Breast epithelium (tissue), 4 donors: ENCODE measurements around the gene SYT1. TPM values are rescaled to one million over a fixed set of nuclear protein-coding genes. Genes with fewer than 3 reads are reported as not detected.

Source experiments
- DNase-seq, 2 donors: peaks; one replicate each; pipeline ENCODE4 v3.0.0-alpha.2; 2019; ENCODE audit warnings: low spot score in 2 of 2
- H3K27ac ChIP-seq, 2 donors: fragments of 200-600 bp; sonication (generic) in 1 of 2; one replicate each; pipeline ENCODE4 v1.5.1; 2016 to 2019; ENCODE audit warnings: mild to moderate bottlenecking in 1 of 2
- H3K27me3 ChIP-seq, 2 donors: fragments of 200-600 bp; sonication (generic) in 1 of 2; one replicate each; pipeline versions ENCODE4 v1.5.1 to v1.6.0; 2017 to 2019; ENCODE audit warnings: control low read depth in 1 of 2, mild to moderate bottlenecking in 1 of 2
- H3K36me3 ChIP-seq: fragments of 200-600 bp; one replicate; pipeline ENCODE4 v1.5.1; 2019
- H3K4me1 ChIP-seq, 2 donors: fragments of 200-600 bp; sonication (generic); one replicate each; pipeline ENCODE4 v1.5.1; 2016 to 2019; ENCODE audit warnings: control low read depth in 1 of 2
- H3K4me3 ChIP-seq, 3 donors: fragments of 200-600 bp; sonication (generic); 1 replicate in 2 of 3; 2 replicates in 1 of 3; pipeline ENCODE4 v1.5.1; 2016 to 2019; ENCODE audit warnings: mild to moderate bottlenecking in 3 of 3, moderate library complexity in 2 of 3
- H3K9me3 ChIP-seq, 2 donors: fragments of 200-600 bp; sonication (generic) in 1 of 2; one replicate each; pipeline ENCODE4 v1.5.1; 2016 to 2019; ENCODE audit warnings: control low read depth in 1 of 2
- POLR2A ChIP-seq: fragments of 450-650 bp; IDR thresholded peaks from one replicate; pipeline ENCODE4 v1.6.1; 2016; ENCODE audit warnings: antibody characterized with exemption, mild to moderate bottlenecking, moderate library complexity
- POLR2AphosphoS5 ChIP-seq, 3 donors: sonication (generic); formaldehyde crosslinking; IDR thresholded peaks; one replicate each; pipeline ENCODE4 v1.6.1; 2017; ENCODE audit warnings: antibody characterized with exemption in 3 of 3
- intact Hi-C: fragments of 100-400 bp; cut with DNase I; formaldehyde crosslinking; loops from one replicate; pipeline ENCODE4 v1.15.1; 2023; ENCODE audit warnings: low total_unique reads
- total RNA-seq, 3 donors: library from RNA; depleted of rRNA; stranded (reverse); fragments of >200 nt; gene quantifications; one replicate each; pipeline ENCODE4 v1.1.0, GENCODE V29; 2016
- TF ChIP-seq, protein P1 (sequence below), 3 donors: fragments of 450-650 bp; IDR thresholded peaks; one replicate each; pipeline ENCODE4 v1.5.1; 2016 to 2017; ENCODE audit warnings: antibody characterized with exemption in 3 of 3, mild to moderate bottlenecking in 3 of 3, moderate library complexity in 3 of 3

The SYT1 gene
- total RNA-seq, 3 donors from 2014 or later: 1.1 to 2.3 (median 1.6) TPM

DNA sequence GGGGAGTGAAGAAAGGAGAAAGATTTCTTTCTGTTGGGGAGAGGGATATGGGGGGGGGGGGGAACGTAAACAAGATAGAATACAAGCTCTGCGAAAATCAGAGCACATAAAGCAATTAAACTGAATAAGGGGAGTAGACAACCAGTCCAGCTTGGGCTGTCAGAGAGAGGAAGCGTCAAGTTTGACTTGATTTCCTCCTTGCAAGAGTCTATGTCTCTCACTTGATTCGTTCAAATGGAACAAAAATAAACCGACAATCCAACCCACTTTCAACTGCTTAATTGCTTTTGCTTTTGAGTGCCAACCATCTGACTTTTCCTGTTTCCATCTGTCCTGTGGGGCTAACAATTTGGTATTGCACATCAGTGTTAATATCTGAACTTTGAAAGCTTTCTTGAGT is 942 bp downstream of the SYT1 start:
- Histone ChIP-seq H3K36me3 (no peaks in the 10 kb centered on the region), H3K4me3 (peak overlapping the region in 2 of 3 donors; percentile 61 to 74), H3K27me3 (no peaks in the 10 kb centered on the region), H3K9me3 (no peaks in the 10 kb centered on the region), H3K27ac (no peak overlapping the region), H3K4me1 (no peaks in the 10 kb centered on the region)
- DNase-seq: no peak
- no peak for TF ChIP-seq POLR2AphosphoS5 (IDR thresholded peaks at IDR 0.05)
- TF ChIP-seq POLR2A: no peak
- TF ChIP-seq, protein P1, sequence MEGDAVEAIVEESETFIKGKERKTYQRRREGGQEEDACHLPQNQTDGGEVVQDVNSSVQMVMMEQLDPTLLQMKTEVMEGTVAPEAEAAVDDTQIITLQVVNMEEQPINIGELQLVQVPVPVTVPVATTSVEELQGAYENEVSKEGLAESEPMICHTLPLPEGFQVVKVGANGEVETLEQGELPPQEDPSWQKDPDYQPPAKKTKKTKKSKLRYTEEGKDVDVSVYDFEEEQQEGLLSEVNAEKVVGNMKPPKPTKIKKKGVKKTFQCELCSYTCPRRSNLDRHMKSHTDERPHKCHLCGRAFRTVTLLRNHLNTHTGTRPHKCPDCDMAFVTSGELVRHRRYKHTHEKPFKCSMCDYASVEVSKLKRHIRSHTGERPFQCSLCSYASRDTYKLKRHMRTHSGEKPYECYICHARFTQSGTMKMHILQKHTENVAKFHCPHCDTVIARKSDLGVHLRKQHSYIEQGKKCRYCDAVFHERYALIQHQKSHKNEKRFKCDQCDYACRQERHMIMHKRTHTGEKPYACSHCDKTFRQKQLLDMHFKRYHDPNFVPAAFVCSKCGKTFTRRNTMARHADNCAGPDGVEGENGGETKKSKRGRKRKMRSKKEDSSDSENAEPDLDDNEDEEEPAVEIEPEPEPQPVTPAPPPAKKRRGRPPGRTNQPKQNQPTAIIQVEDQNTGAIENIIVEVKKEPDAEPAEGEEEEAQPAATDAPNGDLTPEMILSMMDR (IDR thresholded peaks at IDR 0.05): no peak
- intact Hi-C loops: no loop called here

DNA sequence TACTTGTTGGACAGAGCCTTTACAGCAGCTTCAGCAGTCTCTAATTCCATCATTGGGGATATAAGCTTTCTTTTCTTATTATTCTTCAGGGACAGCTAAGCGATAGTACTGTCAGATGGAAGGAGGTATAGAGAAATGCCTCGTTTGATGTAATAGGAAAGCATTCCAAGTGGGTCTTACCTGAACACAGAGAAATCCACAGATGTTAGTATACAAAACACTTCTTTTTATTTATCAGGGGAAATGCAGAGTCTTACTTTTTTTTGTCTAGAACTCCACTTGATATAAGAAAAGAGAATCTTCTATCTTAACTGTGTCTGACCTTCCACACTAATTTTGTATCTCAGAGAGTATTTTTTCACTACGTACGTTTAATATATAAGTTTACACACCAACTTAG is 1.9 kb downstream of the SYT1 start:
- Histone ChIP-seq H3K27ac (no peak overlapping the region), H3K36me3 (no peaks in the 10 kb centered on the region), H3K4me1 (no peaks in the 10 kb centered on the region), H3K9me3 (no peaks in the 10 kb centered on the region), H3K27me3 (no peaks in the 10 kb centered on the region), H3K4me3 (no peak overlapping the region)
- TF ChIP-seq POLR2AphosphoS5 (IDR thresholded peaks at IDR 0.05) (no peak), POLR2A (no peak)
- TF ChIP-seq, protein P1 (IDR thresholded peaks at IDR 0.05): no peak
- DNase-seq: no peak
- intact Hi-C loops: no loop called here

DNA sequence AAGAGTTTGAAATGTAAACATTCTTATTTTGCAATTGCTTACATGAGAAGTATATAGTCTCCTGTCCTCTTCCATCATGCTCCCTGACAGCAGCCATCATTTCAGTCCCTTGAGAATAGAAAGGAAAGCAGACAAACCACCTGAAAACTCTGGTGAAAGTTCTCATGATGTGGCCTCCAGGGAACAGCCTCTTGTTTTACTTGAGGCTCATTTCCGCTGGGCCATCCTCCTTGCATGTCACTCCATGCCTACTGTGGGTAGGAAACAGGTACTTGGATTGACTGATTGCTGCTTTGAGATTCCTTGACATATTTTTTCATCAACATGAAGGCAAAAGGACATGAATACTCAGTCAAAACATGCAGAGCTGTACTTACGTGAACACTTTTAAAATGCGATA is 6.0 kb downstream of the SYT1 start:
- H3K27me3 ChIP-seq: no peaks in the 10 kb centered on the region
- no peaks in the 10 kb centered on the region for H3K9me3 ChIP-seq
- H3K4me1 ChIP-seq: no peaks in the 10 kb centered on the region
- intact Hi-C loops: no loop called here
- DNase-seq: no peak
- H3K4me3 ChIP-seq: no peak overlapping the region
- TF ChIP-seq, protein P1 (IDR thresholded peaks at IDR 0.05): no peak
- TF ChIP-seq POLR2AphosphoS5 (IDR thresholded peaks at IDR 0.05) (no peak), POLR2A (no peak)
- H3K36me3 ChIP-seq: peaks cover 4% of the 10 kb centered on the region
- H3K27ac ChIP-seq: no peak overlapping the region

DNA sequence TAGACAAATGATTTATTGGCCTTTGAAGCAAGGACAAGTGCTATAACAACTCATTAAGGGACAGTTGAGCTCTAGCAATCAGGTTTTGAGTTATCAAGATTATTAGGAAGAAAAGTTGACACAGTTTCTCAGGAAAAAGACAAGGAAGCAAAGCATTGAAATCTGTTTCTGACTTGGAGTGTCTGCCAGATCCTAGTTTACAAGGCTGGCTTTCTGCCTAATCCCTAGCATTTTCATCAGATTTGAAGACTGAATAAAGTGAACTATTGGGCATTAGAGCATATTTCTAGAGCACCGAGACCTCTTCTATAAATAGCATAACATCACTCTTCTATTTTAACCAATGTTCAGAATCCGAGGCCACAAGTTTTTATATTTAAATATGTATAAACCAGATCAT is 7.0 kb downstream of the SYT1 start:
- H3K4me3 ChIP-seq: no peak overlapping the region
- intact Hi-C loops: no loop called here
- H3K36me3 ChIP-seq: peaks cover 4% of the 10 kb centered on the region
- no peaks in the 10 kb centered on the region for H3K9me3 ChIP-seq
- H3K27ac ChIP-seq: no peak overlapping the region
- no peak for DNase-seq
- TF ChIP-seq POLR2AphosphoS5 (IDR thresholded peaks at IDR 0.05): no peak
- H3K4me1 ChIP-seq: no peaks in the 10 kb centered on the region
- H3K27me3 ChIP-seq: no peaks in the 10 kb centered on the region

DNA sequence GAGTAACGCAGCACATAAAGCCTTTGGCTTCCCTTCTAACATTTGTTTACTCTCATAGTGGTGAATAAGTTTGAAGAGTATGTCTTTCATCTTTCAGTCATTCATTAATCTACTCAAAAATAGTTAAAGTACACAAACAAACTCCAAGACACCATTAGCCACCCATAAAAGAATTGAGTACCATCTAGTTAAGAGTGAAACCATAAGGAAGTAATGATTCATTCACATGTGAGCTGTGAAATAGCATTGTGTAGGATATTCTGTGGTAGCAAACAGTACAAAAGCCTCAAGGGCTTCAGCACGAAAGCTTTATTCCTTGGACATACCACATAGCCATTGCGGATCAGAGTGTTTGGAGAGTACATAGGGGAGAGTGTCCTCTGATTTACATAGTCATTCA is 13.9 kb downstream of the SYT1 start:
- no peaks in the 10 kb centered on the region for H3K4me1 ChIP-seq
- TF ChIP-seq POLR2A (no peak), POLR2AphosphoS5 (IDR thresholded peaks at IDR 0.05) (no peak)
- TF ChIP-seq, protein P1 (IDR thresholded peaks at IDR 0.05): no peak

DNA sequence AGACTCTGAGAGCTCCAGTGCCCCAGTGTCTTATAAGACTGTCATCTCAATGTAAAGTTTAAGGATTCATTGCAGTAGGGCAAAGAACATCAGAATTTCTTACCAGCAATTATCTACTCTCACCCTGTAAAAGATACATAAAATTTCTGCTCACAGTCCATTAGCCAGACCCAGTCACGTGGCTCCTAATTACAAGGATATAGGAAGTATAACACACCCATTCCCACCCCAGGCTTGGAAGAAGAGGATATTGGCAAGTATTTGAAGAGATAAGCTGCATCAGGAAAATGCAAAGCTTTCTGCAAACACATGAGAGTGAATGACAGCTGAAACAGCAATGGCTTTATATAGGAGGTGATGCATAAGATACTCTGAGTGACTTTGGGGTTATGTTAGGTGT is 14.3 kb downstream of the SYT1 start:
- Histone ChIP-seq H3K27ac (no peak overlapping the region), H3K4me3 (no peak overlapping the region), H3K4me1 (no peaks in the 10 kb centered on the region), H3K9me3 (no peaks in the 10 kb centered on the region), H3K36me3 (no peaks in the 10 kb centered on the region), H3K27me3 (no peaks in the 10 kb centered on the region)
- intact Hi-C loops: no loop called here
- DNase-seq: no peak
- TF ChIP-seq POLR2A (no peak), POLR2AphosphoS5 (IDR thresholded peaks at IDR 0.05) (no peak)
- TF ChIP-seq, protein P1 (IDR thresholded peaks at IDR 0.05): no peak

More for the DNA sequence above, 13.9 kb downstream of the SYT1 start:
- H3K27ac ChIP-seq: no peak overlapping the region
- DNase-seq: no peak
- no peaks in the 10 kb centered on the region for H3K27me3 ChIP-seq
- no peak overlapping the region for H3K4me3 ChIP-seq
- intact Hi-C loops: no loop called here
- H3K9me3 ChIP-seq: no peaks in the 10 kb centered on the region
- H3K36me3 ChIP-seq: no peaks in the 10 kb centered on the region
